HS-5 (cell line): ENCODE data around the gene KPNA3.

Source experiments
- DNase-seq: peaks from one replicate; pipeline ENCODE4 v3.0.0-alpha.2; 2012; ENCODE audit warnings: low read depth

Gene KPNA3

DNA sequence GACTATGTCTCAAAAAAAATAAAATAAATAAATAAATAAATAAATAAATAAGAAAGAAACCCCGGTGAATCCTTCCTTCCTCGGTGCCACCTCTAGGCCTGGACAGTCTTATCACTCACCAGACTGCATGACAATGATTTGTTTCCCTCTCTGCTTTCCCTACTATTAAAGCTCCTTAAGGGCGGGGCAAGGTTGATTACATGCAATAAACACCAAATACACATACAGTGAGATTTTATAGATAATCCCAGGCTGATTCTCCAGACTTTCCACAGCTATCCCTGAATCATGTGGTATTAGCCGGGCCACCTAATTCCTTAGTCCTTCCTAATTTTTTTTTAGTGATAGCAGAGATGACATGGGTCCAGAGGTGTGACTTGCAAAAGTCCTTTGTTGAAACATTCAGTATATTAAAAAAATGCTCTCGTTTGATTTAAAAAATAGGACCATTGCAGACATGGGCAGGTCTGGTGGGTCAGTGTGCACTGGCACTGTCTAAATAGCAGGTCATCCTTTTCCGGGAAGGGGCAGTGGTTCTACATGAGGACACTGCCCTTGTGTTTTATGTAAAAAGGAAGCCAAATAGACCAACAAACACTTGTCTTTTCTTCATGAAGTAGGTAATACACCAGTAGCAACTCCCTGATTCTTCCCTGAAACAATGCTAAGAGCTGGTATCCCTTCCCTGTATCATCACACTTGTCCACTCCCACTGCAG lies 115.7 kb downstream of the KPNA3 start:
- no peak for DNase-seq

DNA sequence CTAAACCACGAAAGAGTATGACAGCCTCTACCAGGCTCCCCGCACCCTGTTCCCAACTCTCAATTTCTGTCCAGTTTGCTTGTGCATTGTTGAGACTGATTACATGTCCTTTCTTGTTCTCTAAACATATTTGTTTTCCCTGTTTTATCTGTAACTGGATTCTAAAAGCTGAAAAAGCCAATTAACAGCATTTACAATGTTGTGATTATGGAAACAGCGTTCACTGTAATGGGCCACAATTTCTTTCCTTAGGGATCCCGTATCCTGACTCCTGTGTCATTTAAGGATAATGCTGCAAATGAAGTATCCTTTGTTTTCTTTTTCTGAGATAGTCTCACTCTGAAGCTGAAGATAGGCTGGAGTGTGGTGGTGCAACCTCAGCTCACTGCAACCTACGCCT lies 121.7 kb downstream of the KPNA3 start:
- DNase-seq: no peak

DNA sequence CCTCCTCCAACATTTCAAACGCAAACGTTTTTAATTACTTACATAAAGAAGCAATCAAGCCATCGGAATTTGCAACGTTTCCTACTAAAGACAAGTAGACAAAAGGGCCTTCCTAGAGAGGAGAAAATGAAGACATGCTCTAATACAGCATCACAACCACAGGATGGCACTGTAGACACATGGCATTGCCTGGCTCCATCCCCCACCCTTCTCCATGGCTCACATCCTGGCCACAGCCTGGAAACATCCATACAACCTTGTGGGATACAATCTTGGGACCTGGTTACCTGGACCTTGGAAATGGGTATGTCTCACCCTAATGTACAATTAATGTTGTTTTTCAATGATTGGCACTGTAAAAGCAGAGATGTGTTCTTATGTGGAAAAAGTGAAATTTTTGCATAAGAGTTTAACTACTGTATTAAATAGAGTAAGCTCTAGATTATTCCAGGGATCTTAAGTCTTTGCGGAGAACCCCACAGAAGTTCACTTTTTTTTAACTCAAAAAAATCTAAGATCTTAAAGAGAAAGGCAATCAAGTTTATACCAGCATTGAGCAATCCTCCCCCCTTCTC lies 122.7 kb downstream of the KPNA3 start:
- no peak for DNase-seq

DNA sequence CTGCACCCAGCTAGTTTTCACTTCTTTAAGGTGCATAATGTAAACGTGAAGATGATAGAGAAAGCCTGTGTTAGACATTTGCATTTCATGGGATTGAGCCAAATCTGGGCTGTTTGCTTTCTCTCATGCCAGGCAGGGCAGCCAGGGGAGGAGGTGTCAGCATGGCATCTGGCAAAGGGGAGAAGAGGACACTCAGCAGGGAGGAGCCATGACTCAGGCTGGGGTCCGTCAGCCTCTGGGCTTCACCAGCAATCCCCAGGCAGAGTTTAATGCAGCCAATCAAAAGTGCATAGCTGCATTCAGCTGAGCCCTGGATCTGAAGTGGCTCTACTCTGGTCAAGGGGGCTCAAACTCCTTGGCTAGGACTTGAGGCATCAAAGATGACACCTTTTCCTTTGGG lies 124.7 kb downstream of the KPNA3 start:
- no peak for DNase-seq

DNA sequence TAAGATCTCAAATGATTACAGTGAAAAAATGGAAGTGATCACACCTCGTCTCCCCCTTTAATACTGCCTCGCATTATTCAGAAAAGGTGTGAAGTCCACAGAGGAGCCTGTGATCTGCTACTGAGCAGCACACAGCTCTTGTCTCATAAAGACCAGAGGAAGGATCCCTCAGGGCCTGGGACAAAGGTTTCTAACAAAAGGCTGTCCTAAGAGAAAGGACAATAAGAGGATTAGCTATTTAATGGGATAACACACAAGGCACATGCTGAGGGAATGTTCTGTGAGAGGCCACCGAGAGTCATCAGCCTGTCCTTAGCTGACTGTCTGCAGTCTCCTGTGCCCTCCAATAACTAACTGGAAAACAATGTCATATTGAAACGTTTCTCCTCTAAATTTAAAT lies 127.9 kb downstream of the KPNA3 start:
- DNase-seq: no peak

DNA sequence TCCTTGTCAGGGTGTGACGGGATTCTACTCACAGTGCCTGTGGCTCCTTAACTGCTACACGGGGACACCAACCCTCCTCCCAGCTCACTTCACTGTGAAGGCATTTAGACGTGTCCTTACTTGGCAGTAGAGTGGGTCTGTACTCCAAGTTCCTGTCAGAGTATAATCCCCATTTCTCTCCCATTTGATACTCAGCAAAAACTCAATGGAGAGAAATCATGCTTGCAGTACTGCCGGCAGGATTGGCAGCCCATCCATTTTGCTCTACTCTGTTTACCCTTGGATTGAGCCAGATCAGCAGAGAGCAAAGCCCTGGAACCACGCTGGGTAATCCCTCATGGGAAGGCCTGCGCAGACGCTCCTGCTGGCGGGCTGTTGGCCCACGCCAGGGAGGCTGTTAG lies 135.2 kb downstream of the KPNA3 start:
- no peak for DNase-seq

DNA sequence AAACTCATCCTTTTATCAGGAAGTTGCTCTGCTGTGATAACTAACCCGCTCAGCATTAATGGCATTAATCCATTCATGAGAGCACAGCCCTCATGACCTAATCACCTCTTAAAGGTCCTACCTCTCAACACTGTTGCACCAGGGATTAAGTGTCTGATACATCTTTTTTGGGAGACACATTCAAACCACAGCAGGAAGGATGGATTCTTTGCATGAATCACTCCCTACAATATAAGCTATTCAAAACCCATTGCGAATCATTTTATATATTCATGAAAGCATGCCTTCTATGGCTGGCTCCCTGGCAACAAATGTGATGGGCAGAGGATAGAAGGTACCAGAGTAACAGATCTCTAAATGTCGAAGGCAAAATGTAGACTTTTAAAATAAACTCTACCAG lies 136.6 kb downstream of the KPNA3 start:
- DNase-seq: no peak

DNA sequence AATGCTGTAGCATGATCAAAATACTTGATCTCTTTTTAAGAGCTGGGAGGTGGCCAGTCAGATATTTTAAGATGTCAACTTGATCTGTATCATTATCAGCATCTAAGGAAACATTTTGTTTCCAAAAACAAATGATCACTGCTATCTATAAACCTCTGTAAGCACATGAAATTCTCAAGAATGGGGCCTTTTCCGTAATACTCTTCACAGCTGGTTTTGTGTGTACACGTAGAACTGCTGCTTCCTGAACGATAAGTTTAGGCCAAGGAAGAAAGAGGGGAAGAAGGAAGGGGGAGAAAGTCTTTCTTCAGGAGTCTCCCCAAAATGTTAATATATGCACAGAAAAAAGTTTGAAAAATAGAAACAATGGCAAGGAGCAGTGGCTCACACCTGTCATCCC lies 138.5 kb downstream of the KPNA3 start:
- DNase-seq: no peak

DNA sequence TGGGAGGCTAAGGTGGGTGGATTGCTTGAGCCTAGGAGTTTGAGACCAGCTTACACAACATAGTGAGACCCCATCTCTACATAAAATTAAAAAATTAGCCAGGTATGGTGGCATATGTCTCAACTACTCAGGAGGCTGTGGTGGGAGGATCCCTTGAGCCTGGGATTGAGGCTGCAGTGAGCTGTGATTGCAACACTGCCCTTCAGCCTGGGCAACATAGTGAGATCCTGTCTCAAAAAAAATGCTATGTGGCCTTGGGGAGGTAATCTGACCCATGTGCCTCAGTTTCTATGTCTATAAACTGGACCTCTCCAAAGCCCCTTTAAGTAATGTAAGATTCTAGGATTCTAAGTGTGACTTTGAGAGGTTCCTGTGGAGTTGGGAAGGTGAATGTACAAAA lies 139.0 kb downstream of the KPNA3 start:
- no peak for DNase-seq

DNA sequence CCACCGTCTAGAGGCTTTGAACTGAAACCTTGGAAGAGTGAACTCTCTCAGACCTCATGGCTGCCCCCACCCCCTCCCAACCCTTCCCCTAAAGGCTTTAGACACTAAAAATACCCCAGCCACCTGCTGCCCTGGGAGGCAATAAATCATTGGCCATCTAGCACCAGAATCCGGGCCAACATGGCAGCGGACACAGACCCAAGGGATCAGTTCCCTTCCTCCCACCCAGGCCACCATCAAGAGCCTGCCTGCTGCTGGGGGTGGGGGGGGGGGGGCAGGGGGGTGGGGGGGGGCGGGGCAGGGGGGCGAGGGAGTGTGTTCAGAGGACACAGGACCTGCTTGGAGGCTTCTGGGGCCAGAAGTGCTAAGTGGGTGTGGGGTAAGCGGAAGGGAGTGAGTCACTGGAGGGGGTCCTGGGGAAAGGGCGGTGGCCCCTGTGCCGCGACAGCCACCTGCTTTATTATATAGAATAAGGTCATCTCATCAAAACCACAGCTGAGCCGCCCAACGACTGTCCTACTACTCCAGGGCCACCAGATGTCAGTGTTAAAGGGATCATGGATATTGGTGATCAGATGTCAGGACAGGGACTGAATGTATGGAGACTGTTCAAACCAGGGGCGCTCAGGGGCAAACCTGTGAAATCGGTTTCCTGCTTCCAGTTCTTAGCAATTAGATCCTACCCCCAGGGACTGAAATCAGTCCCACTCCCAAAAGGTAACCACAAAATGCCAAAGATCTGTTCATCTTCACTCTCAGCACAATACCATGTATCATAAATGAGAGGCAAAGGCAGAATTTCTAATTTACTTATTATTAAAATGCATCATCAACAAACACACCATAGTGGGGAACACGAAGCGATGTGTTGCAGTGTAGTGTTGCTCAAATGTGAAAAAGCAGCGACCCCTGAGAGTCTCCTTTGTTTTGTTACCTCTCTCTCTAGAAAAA lies 139.9 kb downstream of the KPNA3 start:
- DNase-seq: no peak

DNA sequence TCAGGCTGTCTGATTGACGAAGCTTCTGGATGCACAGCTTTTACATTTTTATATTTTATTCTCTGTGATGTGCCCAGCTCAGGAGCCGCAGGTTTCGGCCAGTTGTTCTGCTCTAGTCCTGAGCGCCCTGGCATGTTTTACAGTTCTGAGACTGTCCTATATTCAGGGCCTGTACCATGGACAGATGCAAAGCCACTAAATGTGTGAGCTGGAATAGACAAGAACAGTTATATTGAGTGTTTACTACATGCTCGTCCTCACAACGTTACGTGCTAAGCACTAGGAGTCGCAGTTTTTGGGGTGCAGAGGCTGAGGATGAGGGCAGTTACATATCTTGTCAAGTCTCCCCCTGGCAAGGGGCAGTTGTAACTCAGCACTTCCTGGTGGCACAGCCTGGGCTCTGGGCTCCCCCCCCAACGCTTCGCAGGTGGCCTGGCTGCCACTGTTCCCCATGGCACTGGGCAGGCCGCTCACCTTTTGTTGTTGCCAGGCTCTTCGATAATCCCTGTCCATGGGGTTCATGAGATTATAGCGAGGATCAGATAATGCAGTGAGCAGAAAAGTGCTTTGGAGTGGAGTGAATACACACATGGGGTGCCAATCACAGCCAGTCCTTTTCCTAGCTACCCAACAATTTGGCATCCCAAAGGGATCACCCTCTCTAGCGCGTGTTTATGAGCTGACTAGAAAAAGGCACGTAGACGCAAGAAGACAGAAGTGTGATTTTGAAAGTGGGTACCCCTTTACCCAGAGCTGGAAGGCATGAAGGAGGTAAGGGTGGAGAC lies 140.7 kb downstream of the KPNA3 start:
- no peak for DNase-seq

DNA sequence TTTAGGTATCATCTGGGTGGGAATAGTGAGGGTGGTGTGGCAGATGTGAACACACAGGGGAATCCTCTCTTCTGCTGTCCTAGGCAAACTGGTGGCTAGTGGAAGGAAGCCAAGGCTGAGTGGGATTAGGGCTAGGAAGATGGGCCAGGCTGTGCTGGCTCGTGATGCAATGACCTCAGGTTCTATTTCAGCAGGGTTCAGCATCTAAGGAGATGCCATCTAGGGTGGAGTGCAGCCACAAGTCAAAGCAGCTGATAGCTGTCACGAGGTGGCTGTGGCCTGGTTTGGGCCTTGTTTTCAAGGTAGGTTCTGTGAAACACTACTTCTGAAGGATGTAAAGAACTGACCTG lies 142.5 kb downstream of the KPNA3 start:
- DNase-seq: no peak
